HG03025 (cell line): Measurements from ENCODE around the gene SPDYE3.
"Not testable (repeated sequence)": the region's sequence is repeated elsewhere in the genome, so short reads cannot be mapped to it uniquely, and the experiment has no call there.

ENCODE experiments used
- ATAC-seq: cut with Tn5 transposase; IDR thresholded peaks from one replicate; pipeline ENCODE4 v1.9.1; 2021; ENCODE audit warnings: mild to moderate bottlenecking, moderate library complexity; ENCODE audit not compliant: unreplicated experiment, low FRiP score

SPDYE3 gene

DNA sequence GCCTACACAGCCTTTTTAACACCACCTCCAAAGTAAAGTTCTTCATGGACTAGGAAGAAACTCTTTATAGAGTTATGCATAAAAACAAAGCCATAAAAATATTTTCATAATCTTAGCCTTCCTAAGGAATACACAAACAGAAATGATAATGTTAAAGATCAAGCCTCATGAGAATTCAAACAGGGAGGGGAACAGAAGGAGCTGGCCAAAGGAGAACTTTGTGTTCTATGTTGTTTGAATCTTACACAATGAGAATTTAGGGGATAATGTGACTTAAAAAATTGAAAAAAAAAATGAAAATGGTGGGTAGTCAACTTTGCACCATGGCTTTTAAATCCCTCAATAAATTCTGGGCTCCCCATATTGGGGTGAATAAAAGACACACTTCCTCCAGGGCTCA lies 41.3 kb downstream of the SPDYE3 start:
- ATAC-seq, result no peak

DNA sequence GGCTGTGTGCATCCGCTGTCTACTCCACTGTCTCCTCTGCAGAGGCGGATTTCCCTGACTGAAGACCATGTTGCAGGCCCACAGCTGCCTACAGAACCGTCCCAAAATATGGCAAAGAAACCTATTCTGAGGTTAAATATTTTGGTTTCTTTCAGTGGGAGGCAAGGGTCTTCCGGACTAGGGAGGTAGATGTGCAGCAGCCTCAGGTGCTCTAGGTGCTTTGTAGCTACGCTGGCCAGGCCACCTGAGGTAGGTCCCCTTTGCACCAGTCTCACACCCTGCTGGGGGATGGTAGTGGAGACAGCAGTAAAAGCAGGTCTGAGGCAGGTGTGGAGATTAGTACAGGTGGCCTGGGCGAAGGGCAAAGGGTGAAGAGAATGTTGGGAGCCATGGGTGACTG lies 42.3 kb downstream of the SPDYE3 start:
- no peak for ATAC-seq

- no peak for ATAC-seq
Measured at GRCh38 chr7:100351657-100352058, 44.2 kb downstream of the SPDYE3 start.

- not testable (repeated sequence) for ATAC-seq
Measured at GRCh38 chr7:100352230-100352781, 44.8 kb downstream of the SPDYE3 start.

- ATAC-seq, result no peak
Measured at GRCh38 chr7:100352984-100353684, 45.6 kb downstream of the SPDYE3 start.

GRCh38 chr7:100353685-100354330 lies 46.3 kb downstream of the SPDYE3 start:
- ATAC-seq, result no peak

- ATAC-seq, result no peak
Measured at GRCh38 chr7:100356416-100357068, 49.0 kb downstream of the SPDYE3 start.

- no peak for ATAC-seq
Measured at GRCh38 chr7:100357131-100357561, 49.6 kb downstream of the SPDYE3 start.

DNA sequence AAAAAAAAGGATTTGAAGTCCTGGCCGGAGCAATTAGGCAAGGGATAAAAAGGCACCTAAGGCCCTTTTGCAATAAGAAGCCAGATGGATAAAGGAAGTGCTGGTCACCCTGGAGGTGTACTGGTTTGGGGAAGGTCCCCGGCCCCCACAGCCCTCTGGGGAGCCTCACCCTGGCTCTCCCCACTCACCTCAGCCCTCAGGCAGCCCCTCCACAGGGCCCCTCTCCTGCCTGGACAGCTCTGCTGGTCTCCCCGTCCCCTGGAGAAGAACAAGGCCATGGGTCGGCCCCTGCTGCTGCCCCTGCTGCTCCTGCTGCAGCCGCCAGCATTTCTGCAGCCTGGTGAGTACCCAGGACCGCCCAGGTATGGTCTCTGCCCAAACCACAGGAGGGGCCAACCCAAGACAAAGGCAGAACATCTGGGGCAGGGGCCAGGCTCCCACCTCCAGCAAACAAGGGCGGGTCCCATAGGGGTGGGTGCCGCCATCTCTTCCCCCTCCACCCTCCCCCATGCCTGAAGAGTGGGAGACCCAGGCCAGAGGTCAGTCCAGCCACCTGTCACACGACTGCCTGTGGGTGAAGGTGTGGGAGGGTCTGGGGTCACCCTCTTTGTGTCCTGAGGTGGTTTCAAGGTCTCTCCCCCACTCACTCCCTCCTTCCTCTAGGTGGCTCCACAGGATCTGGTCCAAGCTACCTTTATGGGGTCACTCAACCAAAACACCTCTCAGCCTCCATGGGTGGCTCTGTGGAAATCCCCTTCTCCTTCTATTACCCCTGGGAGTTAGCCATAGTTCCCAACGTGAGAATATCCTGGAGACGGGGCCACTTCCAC lies 50.7 kb downstream of the SPDYE3 start, which contains the start of gene PILRB:
PILRB (plus strand) TSS at position 91 of the 830 bp plus-strand sequence; CDS start at position 277, 186 bp downstream.
- no peak for ATAC-seq

DNA sequence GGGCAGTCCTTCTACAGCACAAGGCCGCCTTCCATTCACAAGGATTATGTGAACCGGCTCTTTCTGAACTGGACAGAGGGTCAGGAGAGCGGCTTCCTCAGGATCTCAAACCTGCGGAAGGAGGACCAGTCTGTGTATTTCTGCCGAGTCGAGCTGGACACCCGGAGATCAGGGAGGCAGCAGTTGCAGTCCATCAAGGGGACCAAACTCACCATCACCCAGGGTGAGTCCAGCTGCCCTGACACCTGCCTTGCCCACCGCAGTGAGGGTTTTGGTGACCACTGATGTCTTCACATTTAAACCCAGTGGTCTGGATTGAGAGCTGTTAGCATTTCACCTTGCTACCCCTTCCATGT lies 51.3 kb downstream of the SPDYE3 start:
- no peak for ATAC-seq

GRCh38 chr7:100360135-100360854 lies 52.8 kb downstream of the SPDYE3 start:
- ATAC-seq, result no peak

DNA sequence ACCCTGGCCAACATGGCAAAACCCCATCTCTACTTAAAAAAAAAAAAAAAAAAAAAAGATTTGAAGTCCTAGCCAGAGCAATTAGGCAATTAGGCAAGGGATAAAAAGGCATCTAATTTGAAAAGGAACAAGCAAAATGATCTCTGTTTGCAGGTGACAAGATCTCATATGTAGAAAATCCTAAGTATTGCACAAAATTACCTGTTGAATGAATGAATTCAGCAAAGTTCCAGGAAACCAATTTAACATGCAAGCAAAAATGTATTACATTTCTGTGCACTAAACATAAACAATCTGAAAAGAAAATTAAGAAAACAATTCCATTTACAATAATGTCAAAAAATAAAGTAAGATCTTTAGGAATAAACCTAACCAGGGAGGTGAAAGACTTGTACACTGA lies 55.6 kb downstream of the SPDYE3 start:
- no peak for ATAC-seq

GRCh38 chr7:100363797-100364196 lies 56.3 kb downstream of the SPDYE3 start:
- not testable (repeated sequence) for ATAC-seq

DNA sequence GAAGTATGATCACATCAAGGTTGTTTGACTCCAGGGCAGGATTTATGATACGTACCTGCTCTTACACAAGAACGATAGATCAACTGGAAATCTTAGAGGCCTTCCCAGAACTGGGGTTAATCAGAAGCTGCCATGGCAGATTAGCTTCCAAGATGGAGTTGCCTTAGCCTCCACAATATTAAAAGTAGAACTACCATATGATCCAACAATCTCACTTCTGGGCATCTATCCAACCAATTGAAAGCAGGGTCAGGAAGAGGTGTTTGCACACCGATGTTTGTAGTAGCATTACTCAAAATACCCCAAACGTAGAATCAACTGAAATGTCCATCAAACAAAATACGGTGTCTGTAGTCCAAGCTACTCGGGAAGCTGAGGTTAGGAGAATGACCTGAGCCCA lies 57.0 kb downstream of the SPDYE3 start:
- no peak for ATAC-seq

DNA sequence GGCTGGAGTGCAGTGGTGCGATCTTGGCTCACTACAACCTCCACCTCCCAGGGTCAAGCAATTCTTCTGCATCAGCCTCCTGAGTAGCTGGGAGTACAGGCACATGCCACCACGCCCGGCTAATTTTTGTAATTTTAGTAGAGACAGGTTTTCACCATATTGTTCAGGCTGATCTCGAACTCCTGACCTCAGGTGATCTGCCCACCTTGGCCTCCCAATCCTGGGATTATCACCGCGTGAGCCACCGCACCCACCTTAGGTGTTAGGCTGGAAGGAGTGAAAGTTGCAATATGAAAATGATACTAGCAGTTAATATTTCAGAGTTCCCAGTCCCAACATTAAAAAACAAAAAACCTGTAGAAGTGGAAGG lies 58.5 kb downstream of the SPDYE3 start:
- ATAC-seq, result not testable (repeated sequence)

GRCh38 chr7:100366411-100367250 lies 59.1 kb downstream of the SPDYE3 start:
- ATAC-seq, result no peak

DNA sequence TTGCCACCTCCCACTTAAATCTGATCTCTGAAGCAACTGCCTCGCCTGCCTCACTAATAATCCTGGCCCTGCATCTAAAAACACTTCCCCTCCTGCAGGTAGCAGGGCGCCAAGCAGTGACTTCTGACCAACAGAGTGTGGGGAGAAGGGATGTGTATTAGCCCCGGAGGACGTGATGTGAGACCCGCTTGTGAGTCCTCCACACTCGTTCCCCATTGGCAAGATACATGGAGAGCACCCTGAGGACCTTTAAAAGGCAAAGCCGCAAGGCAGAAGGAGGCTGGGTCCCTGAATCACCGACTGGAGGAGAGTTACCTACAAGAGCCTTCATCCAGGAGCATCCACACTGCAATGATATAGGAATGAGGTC lies 59.7 kb downstream of the SPDYE3 start:
- no peak for ATAC-seq

DNA sequence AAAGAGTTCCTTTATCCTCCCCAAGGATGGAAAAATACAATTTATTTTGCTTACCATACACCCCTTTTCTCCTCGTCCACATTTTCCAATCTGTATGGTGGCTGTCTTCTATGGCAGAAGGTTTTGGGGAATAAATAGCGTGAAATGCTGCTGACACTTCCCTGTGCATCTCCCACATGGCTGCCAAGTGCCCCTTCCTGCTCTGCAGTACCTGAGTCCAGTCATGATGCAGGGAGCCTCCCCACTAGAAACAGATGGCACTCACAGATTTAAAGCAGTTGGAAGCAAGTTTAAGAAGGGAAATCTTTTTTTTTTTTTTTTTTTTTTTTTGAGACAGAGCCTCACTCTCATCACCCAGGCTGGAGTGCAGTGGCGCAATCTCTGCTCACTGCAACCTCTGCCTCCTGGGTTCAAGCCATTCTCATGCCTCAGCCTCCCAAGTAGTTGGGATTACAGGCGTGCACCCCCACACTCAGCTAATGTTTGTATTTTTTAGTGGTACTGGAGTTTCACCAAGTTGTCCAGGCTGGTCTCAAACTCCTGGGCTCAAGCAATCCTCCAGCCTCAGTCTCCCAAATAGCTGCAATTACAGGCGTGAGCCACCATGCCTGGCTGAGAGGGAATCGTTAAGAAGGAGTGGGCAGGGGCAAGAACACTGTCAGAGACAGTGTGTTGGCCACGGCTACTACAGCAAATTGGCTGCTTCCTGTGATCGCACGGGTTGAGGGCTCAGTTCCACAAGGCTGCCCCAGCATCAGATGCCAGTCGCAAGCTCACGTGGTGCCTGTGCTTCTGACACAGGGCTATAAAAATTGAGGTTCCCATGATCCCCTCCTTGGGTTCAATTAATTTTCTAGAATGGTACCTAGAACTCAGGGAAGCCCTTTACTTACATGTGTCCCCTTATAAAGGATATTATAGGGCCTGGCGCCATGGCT lies 60.4 kb downstream of the SPDYE3 start:
- ATAC-seq, result no peak
